GM12874 (cell line): ENCODE results near the gene STX10.

ENCODE experiments used
- TF ChIP-seq, protein P1 (sequence below): IDR thresholded peaks from 2 replicates; pipeline ENCODE4 v1.5.1; 2011; ENCODE audit warnings: low read depth, mild to moderate bottlenecking, control low read depth, low read length, moderate library complexity; ENCODE audit not compliant: insufficient read depth

STX10 gene

DNA sequence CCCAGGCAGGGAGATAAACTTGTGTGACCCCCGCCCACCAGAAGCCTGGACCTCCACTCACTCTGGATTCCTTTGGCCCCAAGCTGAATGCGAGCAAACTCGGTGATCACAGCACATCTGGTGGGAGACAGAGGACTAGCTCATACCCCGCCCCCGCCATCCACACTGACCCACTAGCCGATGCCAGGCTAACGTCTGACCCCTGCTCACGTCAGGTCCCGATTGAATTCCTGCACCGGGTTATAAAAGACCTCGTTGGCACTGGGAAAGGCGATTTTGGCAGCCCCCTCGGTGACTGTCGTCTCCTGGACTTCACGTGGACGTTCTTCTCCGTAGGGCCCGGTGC, 34.3 kb downstream of the STX10 start:
- TF ChIP-seq, protein P1, sequence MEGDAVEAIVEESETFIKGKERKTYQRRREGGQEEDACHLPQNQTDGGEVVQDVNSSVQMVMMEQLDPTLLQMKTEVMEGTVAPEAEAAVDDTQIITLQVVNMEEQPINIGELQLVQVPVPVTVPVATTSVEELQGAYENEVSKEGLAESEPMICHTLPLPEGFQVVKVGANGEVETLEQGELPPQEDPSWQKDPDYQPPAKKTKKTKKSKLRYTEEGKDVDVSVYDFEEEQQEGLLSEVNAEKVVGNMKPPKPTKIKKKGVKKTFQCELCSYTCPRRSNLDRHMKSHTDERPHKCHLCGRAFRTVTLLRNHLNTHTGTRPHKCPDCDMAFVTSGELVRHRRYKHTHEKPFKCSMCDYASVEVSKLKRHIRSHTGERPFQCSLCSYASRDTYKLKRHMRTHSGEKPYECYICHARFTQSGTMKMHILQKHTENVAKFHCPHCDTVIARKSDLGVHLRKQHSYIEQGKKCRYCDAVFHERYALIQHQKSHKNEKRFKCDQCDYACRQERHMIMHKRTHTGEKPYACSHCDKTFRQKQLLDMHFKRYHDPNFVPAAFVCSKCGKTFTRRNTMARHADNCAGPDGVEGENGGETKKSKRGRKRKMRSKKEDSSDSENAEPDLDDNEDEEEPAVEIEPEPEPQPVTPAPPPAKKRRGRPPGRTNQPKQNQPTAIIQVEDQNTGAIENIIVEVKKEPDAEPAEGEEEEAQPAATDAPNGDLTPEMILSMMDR = no peak

DNA sequence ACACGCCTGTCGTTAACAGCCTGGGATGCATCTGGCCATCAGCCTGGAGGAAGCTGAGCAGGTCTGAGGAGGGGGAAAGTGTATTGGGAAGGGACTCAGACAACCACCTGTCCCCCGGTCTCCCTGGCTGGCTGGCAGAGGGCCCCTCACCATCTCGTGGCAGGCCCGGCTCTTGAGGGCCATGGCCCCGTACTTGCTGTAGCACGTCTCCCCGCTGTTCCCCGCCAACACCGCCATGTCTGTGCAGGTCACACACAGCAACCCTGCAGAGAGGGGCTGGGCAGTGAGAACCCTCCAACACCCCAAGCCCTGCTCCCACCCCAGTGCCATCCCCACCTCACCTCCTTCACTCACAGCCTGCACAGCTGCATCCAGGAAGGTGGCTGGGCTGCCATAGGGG, 37.6 kb downstream of the STX10 start:
- TF ChIP-seq, protein P1 = no peak

DNA sequence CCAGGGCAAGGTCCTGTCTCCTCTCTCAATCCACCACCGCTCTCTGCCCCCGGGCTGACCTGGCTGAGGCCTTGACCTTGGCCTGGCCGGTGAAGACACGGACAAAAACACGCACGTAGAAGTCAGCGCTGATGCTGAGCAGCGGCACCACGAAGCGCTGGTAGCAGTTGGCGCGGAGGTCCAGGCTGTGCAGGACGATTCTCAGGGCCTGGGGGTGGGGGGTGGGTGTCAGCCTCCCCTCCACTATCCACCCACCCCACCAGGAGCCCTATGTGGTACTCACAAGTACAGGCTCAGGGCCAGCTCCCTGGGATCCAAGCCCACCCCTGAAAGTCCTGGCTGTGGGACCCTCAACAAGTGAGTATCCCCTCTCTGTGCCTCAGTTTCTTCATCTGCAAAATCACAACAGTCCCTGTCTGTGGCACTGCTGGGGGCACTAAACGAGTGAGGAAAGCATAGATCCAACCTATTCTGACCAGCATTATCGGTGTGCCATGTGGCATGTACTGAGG, 40.0 kb downstream of the STX10 start:
- TF ChIP-seq, protein P1 = no peak

DNA sequence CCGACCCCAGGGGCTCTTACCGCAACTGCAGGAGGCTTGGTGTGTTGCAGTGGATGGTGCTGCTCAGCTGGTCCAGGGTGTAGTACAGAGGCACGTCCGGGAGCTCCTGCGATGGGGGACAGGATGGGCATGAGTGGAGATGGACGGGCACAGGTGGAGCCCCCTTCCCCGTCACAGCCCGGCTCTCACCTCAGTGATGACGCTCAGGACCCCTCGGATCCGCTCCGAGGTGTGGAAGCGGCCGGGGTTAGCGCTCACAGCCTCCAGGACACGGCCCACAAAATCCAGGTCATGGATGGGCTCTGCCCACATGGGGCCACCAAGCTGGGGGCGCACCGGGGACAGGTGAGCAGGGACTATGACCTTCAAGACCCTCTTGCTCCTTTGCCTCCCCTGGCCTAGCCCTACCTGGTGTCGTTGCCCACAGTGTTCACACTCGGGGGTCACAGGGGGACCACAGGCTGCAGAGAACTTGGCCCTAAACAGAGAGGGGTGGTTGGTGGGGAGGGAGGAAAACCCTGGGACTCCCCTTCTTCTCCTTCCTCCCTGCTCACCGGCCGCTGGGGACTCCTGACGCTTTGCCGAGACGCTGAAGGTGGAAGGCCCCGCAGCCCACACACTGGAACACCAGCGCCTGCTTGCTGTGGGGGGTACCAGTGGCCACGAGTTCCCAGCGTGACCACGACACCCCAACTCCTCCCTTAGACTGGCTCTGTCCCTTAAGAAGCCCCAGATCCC, 40.6 kb downstream of the STX10 start:
- TF ChIP-seq, protein P1 = no peak

DNA sequence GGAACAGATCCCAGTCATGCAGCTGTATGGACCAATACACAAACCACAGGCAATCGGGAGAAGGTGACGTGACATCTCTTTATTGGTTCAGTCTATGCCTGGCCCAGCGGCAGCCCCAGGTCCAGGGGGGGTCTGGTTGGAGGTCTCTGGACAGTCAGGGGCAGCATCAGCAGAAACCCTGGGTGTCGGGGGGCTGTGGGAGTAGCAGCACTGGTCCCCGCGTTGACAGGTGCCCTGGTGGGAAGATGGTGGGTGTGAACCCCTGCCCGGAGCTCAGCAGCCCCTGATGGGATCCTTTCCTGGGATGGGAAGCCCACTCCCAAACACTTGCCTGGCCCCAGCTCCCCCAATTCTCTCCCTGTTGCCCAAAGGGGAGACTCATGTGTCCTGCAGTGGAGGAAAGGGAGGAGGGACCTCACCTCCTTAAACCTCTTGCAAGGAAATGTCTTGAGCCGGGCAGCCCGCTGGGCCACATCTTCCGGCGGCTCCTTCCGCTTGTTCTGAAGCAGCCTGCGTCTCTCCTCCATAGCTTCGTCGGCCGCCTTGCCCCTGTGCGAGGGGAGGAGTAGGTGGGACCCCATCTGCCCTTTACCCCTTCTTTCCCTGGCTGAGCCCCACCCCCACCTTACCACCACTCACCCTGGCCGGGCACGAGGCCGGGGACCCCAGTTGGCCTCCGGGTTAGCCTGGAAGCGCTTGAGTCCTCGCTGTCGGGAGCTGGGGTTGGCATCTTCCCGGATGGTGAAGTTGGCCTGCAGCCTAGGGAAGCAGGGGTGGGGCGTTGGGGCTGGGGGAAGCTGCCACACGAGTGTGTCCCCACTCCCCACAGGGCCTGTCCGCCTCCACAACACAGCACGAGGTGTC, 45.1 kb downstream of the STX10 start:
- TF ChIP-seq, protein P1 = no peak

DNA sequence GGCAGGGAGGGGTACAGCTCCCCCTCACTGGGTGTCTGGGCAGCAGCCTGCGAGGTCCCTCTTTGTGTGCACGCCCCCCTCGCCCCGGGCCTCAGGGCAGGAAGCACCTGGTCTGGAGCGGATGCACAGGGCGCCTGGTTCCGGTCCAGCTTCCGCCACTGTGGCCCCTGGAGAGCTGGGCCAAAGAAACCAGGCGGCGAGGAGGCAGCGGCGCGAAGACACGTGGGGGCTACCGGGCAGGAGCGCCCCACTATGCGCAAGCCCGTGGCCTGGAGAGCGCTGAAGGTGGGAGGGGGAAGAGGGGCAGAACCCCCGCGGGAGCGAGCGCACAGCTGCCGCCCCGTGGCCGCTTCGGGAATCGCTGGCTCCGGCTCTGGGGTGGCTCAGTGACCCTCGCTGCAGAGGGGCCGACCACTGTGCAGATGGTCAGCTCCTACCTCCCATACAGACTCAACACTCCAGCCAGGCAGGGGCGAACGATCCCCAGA, 45.8 kb downstream of the STX10 start:
- TF ChIP-seq, protein P1 = peak; percentile 100
